Germinal center (tissue), 1 donor: Measurements from ENCODE around the gene STK4.
A peak's percentile ranks its signal among the peaks of the same experiment; 100 is the strongest.

Experiments
- DNase-seq: peaks from one replicate; pipeline ENCODE4 v3.0.0; 2012; ENCODE audit warnings: mixed read lengths, low spot score

Gene STK4

GRCh38 chr20:44954211-44954610, 12.1 kb upstream of the STK4 start:
- no peak for DNase-seq

GRCh38 chr20:44955270-44955669, 11.0 kb upstream of the STK4 start:
- DNase-seq, result no peak

GRCh38 chr20:44956410-44956809, 9.9 kb upstream of the STK4 start:
- no peak for DNase-seq

GRCh38 chr20:44958276-44958675, 8.0 kb upstream of the STK4 start:
- DNase-seq, result no peak

GRCh38 chr20:44959082-44959637, 7.2 kb upstream of the STK4 start:
- no peak for DNase-seq

GRCh38 chr20:44959638-44960102, 6.6 kb upstream of the STK4 start:
- peak; percentile 34 for DNase-seq

GRCh38 chr20:44960103-44960852, 6.0 kb upstream of the STK4 start, which contains the start of gene TOMM34:
TSS of gene TOMM34 (minus strand) at chr20:44960397. CDS start at chr20:44960333, 64 bp downstream.
- DNase-seq, result peak; percentile 97

GRCh38 chr20:44961011-44961869, 5.1 kb upstream of the STK4 start:
- no peak for DNase-seq

GRCh38 chr20:44961870-44962267, 4.4 kb upstream of the STK4 start:
- no peak for DNase-seq

GRCh38 chr20:44962483-44962882, 3.8 kb upstream of the STK4 start:
- no peak for DNase-seq

GRCh38 chr20:44963325-44964215, 2.7 kb upstream of the STK4 start:
- DNase-seq, result no peak

GRCh38 chr20:44965651-44966029, 672 bp upstream of the STK4 start:
- DNase-seq, result no peak

- peak; percentile 41 for DNase-seq
These were observed 995 bp downstream of the STK4 start for GRCh38 chr20:44967207-44967807.

GRCh38 chr20:44969300-44969894, 3.1 kb downstream of the STK4 start:
- DNase-seq, result no peak

- no peak for DNase-seq
These were observed 4.0 kb downstream of the STK4 start for GRCh38 chr20:44970243-44970757.

- no peak for DNase-seq
These were observed 6.7 kb downstream of the STK4 start for GRCh38 chr20:44973053-44973452.

- DNase-seq, result no peak
These were observed 10.4 kb downstream of the STK4 start for GRCh38 chr20:44976698-44977097.

- DNase-seq, result peak; percentile 77
These were observed 12.8 kb downstream of the STK4 start for GRCh38 chr20:44979090-44979621.

GRCh38 chr20:44981736-44982406, 15.6 kb downstream of the STK4 start:
- DNase-seq, result no peak
